Left ventricle myocardium superior (tissue), 1 donor: ENCODE measurements around the gene PACSIN1. TPM values are rescaled to one million over a fixed set of nuclear protein-coding genes. Genes with fewer than 3 reads are reported as not detected.
"Not testable (repeated sequence)": the region's sequence is repeated elsewhere in the genome, so short reads cannot be mapped to it uniquely, and the experiment has no call there.

ENCODE experiments used
- ATAC-seq: fragments of 200-7000 bp; cut with Tn5 transposase; one replicate; pipeline ENCODE4 v1.9.1; 2020; ENCODE audit warnings: mild to moderate bottlenecking, moderate library complexity
- DNase-seq: peaks from one replicate; pipeline ENCODE4 v3.0.0-alpha.2; 2020
- intact Hi-C: fragments of 100-400 bp; cut with micrococcal nuclease; formaldehyde crosslinking; loops from one replicate; pipeline ENCODE4 v1.11.0; 2022
- total RNA-seq: library from RNA; stranded (reverse); fragmentation: NEBNext Ultra II Directional; extraction: Animal tissue kit (Norgen Biotek cat#: 25700); gene quantifications from one replicate; pipeline ENCODE4 v1.2.1, GENCODE V29; 2021
- donor health status: DM: no; HTN: yes; CAD: no; lungs with severe emphysema.

PACSIN1 gene
- total RNA-seq, 1 donor from 2014 or later, result 13.6 TPM

DNA sequence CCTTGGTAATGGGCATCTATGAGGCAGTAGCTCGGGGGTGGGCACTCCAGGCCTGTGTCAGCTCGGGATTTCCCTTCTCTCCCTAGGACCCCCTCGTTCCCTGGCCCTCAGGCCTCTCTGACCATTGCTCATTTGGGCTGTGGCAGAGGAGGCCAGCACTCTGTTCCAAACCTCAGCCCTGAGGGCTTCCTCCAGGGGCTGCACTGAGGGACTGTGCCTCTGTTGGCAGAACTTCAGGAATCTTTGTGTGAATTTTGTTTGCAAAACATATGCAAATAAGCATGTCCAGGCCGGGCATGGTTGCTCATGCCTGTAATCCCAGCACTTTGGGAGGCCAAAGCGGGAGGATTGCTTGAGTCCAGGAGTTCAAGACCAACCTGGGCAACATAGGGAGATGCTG lies 11.0 kb downstream of the PACSIN1 start:
- DNase-seq, result no peak
- intact Hi-C loops, result no loop called here
- ATAC-seq, result no peak

DNA sequence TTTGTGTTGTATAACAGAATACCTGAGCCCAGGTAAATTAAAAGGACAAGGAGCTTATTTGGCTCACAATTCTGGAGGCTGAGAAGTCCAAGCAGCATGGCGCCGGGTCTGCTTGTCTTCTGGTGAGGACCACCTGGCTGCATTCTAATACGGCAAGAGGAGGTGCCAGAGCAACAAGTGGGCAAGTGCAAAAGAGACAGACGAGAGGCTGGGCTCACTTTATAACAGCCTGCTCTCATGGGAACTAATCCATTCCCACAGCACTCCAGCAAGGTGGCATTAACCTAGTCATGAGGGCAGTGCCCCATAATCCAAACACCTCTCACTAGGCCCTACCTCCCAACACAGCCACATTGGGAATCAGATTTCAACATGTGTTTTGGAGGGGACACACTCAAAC lies 12.9 kb downstream of the PACSIN1 start:
- intact Hi-C loops, result no loop called here
- ATAC-seq, result no peak

DNA sequence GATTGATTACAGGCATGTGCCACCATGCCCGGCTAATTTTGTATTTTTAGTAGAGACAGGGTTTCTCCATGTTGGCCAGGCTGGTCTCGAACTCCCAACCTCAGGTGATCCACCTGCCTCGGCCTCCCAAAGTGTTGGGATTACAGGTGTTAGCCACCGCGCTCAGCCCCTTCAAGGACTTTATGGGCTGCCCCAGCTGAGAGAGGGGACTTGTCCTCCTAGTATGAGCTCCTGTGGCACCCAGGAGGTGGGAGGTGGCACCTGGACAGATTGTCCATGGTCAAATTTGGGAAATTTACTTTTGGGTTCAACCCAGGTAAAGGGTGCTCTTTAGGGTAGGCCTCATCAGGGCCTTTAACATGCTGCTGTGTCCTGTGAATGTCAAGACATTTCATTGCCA lies 17.9 kb downstream of the PACSIN1 start:
- DNase-seq, intact Hi-C loops, ATAC-seq: not testable (repeated sequence)

More for the DNA sequence above, 12.9 kb downstream of the PACSIN1 start:
- no peak for DNase-seq

DNA sequence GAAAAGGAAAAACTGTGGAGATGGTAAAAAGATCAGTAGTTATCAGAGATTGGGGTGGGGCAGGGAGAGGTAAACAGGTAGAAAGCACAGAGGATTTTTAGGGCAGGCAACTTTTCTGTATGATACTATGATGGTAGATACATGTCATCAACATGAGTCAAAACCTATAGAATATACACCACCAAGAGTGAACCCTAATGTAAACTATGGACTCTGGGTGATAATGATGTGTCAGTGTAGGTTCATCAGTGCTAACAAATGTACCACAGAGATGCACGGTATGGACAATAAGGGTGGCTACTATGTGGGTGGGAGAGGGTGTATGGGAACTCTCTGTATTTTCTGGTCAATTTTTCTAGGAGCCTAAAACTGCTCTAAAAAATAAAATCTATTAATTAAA lies 18.5 kb downstream of the PACSIN1 start:
- ATAC-seq, result no peak
- intact Hi-C loops, result no loop called here

DNA sequence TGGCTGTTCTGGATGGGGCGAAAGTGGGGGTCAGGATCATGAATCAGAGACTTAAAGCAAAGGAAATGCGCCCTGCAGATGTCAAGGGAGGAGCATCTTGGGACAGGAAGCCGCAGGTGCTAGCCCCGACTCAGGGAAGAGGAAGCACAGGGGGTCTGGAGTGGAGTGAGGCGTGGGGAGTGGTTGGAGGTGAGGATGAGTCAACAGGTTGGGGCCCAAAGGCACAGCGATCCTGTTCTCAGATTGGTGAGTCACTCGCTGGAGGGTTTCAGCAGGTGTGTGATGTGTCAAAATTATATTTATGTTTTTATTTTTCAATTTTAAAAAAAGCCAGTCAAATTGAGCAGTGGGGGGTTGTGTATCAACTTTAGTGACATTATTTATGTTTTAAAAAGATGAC lies 19.0 kb downstream of the PACSIN1 start:
- intact Hi-C loops, result no loop called here
- ATAC-seq (no peak), DNase-seq (no peak)

More for the DNA sequence above, 18.5 kb downstream of the PACSIN1 start:
- no peak for DNase-seq

DNA sequence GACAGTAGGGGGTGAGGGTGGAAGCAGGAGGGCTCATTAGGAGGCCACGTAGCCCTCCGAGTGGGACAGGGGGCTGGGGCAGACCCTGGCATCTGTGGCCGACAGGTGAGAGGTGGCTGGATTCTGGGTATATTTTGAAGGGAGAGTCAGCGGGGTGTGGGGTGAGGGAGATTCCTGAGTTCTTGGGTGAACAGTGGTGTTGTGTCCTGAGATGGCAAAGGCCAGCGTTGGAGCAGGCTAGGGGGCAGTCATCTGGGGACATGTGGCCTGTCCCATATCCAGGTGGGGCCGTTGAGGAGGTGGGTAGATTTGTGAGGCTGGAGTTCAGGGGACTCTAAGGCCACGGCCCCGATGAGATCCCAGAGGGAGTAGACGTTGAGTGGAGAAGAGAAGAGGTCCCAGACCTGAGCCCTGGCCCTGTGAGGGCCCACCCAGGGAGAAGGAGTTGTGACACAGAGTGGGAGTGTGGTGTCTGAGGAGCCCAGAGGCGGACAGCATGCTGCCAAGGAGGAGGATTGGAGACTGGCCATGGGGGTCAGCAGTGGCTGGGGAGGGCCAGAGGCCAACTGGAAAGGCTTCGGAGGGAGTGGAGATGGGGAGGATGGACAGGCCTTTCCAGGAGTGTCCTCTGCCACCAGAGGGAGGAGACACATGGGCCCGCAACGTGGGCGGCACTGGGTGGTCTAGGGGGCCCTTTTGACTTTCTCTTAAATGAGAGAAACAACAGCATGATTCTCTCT lies 19.6 kb downstream of the PACSIN1 start:
- intact Hi-C loops, result no loop called here
- ATAC-seq (no peak), DNase-seq (no peak)

DNA sequence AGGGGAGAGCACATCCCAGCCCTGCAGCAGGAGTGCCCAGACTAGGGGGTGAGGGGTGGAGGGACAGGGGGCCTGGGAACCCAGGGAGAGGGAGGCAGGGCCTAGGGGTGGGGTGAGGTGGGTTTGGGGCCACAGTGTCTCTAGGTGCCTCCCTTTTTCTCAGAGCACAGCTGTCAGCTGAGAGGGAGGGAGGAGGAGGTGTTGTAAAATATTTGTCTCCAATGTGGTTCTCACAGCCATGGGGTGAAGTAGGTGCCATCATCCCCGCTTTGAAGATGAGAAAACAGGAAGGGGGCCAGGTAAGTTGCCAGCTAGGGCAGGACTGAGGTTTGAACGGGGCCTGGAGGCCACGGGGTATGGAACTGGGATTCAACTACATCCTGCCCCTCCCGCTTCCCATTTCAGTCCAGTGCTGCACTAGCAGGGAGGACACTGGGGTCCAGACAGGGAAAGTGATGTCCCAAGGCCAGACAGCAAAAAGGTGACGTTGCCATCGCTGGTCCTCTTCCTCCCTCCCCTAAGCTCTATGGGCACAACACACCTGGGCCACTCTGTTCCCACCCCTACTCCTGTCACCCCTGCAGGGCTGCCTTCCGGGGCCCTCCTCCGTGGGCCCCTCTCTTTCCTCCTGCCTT lies 20.3 kb downstream of the PACSIN1 start:
- intact Hi-C loops, result no loop called here
- no peak for DNase-seq
- no peak for ATAC-seq

DNA sequence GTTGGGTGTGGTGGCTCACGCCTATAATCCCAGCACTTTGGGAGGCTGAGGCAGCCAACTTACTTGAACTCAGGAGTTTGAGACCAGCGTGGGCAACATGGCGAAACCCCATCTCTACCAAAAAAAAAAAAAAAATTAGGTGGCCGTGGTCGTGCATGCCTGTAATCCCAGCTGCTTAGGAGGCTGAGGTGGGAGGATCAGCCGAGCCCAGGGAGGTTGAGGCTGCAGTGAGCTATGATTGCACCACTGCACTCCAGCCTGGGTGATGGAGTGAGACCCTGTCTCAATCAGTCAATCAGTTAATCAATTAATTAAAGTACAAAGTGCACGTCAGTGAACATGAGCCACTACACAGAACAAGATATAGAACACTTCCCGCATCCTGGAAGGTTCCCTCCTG lies 21.0 kb downstream of the PACSIN1 start:
- DNase-seq, intact Hi-C loops, ATAC-seq: not testable (repeated sequence)

DNA sequence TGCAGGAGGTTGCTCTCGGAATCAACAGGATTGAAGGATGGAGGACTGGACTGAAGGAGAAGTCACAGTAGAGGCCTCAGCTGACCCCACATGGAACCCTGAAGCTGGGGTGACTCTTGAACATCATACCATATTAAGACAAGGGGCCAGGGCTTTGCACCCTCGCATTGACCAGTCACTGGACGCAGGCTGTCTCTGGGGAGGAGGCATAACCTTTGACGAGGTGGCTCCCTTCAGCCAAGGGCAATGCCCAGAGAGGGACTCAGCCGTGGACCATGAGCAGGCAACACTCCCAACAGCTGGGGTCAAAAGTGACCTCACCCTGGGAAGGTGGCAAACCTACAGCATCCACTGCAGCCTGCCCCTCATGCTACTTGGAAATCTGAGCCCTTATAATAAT lies 21.7 kb downstream of the PACSIN1 start:
- intact Hi-C loops, result no loop called here
- ATAC-seq (no peak), DNase-seq (no peak)

DNA sequence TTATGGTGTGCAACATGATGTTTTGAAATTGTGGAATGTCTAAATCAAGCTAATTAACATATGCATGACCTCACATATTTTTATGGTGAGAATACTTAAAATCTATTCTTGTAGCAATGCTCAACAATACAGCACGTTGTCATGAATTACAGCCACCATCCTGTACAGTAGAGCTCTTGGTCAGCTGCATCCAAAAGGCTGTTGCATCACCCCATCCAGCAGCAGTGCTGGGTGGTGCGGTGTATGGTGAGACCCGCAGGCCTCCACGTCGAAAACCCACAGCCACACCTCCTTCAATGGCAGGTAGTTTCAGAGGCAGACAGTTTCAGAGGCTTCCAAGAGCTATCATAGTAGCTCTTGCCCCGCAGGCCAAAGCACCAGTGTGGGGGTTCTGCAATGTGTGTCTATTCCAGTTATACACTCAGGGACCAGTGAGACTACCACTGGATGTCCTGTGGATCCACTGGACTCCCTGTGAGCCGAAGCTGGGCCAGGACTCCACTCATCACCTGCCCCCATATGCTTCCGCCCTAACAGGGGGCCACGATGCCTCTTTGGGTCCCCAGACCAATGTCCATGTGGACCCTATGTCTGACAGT lies 23.4 kb downstream of the PACSIN1 start:
- DNase-seq (no peak), ATAC-seq (no peak)
- intact Hi-C loops, result no loop called here

DNA sequence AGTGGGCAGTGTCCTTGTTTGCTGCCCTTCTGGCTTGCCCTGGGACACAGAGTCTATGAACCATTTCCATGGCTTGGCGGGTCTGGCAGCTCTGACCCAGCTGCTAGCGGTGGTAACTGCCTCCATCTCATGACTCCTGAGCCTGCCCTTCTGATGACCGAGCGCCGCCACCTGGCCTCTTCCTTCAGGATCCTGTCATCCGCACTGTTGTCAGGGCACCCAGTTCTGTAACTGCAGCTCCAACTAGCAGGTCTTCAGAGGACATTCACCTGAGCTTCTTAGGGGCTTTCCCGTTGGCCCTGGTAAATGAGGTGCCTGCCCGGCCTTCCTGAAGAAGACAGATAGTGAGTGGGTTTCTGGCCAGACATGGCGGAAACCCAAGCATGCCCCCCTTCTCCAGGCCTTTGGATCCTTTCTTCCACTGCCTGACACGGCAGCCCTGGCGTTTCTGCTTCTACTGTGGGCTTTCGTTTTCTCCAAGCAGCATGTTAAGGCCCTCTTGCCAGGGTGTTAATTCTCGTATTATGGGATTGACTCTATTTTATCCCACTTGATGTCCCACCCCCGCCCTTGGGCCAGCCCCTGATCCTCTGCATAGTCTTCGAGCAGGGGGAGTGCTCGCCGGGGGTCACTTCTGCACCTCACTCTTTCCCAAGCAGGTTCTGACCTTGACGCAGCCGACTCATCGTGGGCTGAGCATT lies 24.7 kb downstream of the PACSIN1 start:
- ATAC-seq (no peak), DNase-seq (no peak)
- intact Hi-C loops, result no loop called here

DNA sequence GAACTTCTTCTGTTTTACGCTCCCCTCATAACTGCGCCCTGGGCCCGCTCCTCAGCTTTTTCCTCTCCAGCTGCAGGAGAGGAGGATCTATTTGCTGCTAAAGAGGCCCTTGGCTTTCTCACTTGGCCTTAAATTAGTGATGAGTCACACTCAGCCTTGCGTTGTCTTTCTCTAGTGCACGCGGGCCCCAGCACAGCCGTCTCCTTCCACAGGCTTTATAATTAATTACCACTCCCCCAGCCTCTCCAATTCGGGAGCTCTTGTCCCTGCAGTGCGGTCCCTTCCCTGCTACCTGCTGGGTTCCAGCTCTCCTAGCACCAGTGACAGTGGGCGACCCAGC lies 25.2 kb downstream of the PACSIN1 start:
- intact Hi-C loops, result no loop called here
- DNase-seq (no peak), ATAC-seq (peak; percentile 19)

DNA sequence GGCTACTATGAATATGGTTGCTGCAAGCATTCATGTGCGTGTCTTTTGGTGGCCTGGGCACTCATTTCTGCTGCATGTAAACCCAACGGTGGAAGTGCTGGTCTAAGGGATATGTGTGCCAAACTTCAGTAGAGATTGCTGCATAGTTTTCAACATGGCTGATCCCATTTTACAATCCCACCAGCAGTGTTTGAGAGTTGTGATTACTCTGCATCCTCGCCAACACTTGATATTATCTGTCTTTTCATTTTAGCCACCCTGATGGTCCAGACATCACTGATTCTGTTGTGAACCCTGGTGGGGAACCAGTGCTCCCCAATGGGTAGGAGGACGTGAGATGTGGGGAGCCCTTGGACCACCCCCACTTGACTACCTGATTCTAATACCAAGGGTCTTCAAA lies 27.5 kb downstream of the PACSIN1 start:
- ATAC-seq (no peak), DNase-seq (no peak)
- intact Hi-C loops, result no loop called here

DNA sequence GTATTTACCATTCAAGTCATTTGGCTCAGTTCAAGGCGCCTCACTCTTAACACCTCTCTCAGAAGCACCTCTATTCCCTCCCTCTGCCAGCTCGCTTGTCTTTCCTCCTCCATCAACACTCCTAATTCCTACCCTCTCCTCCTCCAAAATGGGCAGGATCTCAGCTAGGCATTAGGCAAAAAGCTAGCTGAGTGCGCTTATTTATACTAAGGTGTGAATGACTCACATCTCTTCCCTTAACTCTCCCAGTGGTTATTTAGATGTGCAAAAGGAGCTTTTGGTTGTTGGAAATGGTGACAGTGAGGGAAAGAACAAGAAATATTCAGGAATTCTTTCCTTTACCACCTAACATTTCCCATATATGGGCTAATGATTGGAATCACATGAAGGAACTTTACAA lies 29.1 kb downstream of the PACSIN1 start:
- DNase-seq (no peak), ATAC-seq (no peak)
- intact Hi-C loops, result no loop called here

DNA sequence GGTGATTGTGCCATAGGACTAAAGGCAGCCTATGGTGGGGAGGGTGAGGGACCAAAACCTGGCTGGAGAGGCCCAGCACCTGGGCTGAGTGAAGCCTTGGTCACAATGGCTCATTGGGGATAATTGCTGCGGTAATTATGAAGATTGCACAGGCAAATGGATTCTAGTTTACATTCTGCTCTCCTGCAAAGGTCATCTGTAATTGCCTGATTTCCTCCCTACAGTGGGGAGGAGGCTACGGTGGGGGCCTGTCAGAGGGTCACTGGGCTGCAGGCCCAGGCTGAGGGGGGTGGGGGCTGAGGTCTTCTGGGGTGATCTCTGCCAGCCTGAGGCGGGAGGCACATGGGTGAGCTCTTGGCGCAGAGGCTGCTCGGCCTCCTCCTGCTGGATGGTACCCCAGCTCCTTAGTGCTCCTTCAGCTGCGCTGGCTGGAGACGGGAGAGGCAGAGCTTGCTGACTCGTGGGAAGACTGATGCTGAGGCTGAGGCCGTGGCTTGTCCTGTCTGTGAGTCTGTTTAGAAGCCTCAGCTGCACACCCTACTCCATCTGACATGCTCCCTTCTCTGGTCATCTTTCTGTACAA lies 30.3 kb downstream of the PACSIN1 start:
- intact Hi-C loops, result no loop called here
- no peak for DNase-seq
- ATAC-seq, result no peak

DNA sequence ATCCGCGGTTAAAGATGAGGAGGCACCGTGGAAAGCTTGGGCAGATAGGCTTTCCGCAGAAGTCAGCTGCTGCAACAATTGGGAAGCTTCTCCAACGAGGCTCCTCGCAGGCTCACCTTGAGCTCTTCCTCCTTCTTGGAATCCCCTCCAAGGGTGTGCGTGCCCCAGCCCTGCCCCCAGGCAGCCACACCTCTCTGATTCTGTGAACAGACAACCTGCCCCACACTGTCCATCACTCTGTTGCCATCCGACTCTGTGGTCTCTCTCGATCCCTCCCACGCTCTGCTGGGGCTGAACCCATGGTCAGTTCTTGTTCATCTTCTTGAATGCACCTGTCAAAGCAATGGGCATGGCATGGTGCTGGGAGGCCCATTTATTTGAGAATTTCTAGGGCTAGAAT lies 31.5 kb downstream of the PACSIN1 start:
- ATAC-seq, result no peak
- DNase-seq, result no peak
- intact Hi-C loops, result no loop called here

DNA sequence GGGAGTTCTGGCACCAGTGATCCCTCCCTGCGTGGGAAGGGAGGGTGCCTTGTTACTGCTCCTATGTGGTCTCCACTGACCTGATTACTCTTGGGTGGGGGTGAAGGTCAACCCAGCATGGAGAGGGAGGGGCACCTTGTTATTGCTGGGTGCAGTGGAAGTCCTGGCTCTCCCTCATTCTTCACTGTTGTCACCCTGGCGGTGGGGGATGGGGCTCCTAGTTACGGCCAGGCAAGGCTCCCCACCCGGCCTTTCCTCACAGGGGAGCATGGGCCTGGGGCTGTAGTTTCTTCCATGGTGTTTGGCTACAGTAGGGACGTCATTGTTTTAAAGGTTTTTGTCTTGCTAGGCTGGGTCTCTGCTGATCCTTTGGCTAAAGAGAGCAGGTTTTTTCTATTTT lies 40.8 kb downstream of the PACSIN1 start:
- DNase-seq, result no peak
- intact Hi-C loops, result no loop called here
- no peak for ATAC-seq

DNA sequence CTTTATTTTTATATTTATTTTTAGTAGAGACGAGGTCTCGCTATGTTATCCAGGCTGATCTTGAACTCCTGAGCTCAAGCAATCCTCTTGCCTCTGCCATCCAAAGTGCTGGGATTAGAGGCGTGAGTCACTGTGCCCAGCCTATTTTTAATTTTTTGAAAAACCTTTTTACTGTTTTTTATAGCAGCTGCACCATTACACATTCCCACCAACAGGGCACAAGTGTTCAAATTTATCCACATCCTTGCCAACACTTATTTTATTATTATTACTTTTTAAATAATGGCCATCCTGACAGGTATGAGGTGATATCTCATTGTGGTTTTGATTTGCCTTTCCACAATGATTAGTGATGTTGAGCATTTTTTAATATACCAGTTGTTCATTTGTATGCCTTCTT lies 42.5 kb downstream of the PACSIN1 start:
- DNase-seq, result no peak
- no peak for ATAC-seq
- intact Hi-C loops, result no loop called here

DNA sequence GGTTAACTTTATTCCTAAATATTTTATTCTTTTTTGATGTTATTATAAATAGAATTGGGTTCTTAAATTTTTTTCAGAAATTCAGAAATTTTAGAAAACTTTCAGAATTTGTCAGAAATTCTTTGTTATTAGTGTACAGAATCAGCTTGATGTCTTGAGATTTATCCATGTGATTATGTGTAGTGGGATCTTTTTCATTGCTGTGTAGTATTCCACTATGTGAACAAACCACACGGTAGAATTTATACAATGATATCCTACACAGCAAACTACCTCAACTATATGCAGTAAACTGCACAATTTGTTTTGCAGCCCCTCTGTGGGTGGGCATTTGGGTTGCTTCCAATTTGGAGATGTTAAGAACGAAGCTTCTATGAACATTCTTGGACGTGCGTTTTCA lies 43.9 kb downstream of the PACSIN1 start:
- intact Hi-C loops, result no loop called here
- ATAC-seq, result no peak

DNA sequence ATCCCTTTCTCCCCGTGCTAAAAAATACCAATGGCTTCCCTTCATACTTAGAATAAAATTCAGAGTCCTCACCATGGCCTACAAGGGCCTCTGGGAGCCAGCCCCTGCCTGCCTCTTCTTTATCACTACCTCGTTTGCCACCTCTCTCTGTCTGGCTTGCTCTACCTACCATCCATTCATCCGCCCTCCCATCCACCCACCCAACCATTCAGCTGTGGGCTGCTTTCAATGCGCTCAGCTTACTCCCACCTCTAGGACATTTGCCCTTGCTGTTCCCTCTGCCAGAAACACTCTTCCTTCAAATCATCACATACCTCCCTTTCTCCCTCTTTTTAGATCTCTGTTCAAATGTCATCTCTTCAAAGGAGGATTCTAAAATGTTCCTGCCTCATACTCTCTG lies 44.4 kb downstream of the PACSIN1 start:
- intact Hi-C loops, result no loop called here
- ATAC-seq (no peak), DNase-seq (no peak)

More for the DNA sequence above, 43.9 kb downstream of the PACSIN1 start:
- no peak for DNase-seq
